Activated CD4-positive, alpha-beta memory T cell treated with anti-CD3 and anti-CD28 coated beads for 36 hours (primary cell): ENCODE results near the gene C1orf74. TPM values are rescaled to one million over a fixed set of nuclear protein-coding genes. Genes with fewer than 3 reads are reported as not detected.

Source experiments
- CTCF ChIA-PET: fragments of 350-600 bp; sonication (Branson Sonifier 250); formaldehyde crosslinking; loops from one replicate; lab custom pipeline; 2021; ENCODE audit warnings: antibody characterized with exemption, inconsistent platforms; lab: Charles Lee
- POLR2A ChIA-PET: fragments of 350-600 bp; sonication (Branson Sonifier 250); formaldehyde crosslinking; loops from one replicate; lab custom pipeline; 2021; ENCODE audit warnings: antibody characterized with exemption; lab: Charles Lee
- DNase-seq: peaks from one replicate; pipeline ENCODE4 v3.0.0-alpha.2; 2020
- H3K27ac Mint-ChIP-seq: one replicate; pipeline ENCODE4 v1.8.0; 2021; ENCODE audit warnings: mixed read lengths
- H3K27me3 Mint-ChIP-seq: one replicate; pipeline ENCODE4 v1.8.0; 2021; ENCODE audit warnings: mixed read lengths
- H3K36me3 Mint-ChIP-seq: one replicate; pipeline ENCODE4 v1.8.0; 2021; ENCODE audit warnings: mixed read lengths
- H3K4me1 Mint-ChIP-seq: one replicate; pipeline ENCODE4 v1.8.0; 2021; ENCODE audit warnings: low read depth, mixed read lengths
- H3K4me3 Mint-ChIP-seq: one replicate; pipeline ENCODE4 v1.8.0; 2021; ENCODE audit warnings: mild to moderate bottlenecking, mixed read lengths
- H3K9me3 Mint-ChIP-seq: one replicate; pipeline ENCODE4 v1.8.0; 2021; ENCODE audit warnings: mixed read lengths
- intact Hi-C: fragments of 100-400 bp; cut with micrococcal nuclease; formaldehyde crosslinking; loops from one replicate; pipeline ENCODE4 v1.15.1; 2023
- total RNA-seq, 2 experiments: library from RNA; stranded (reverse); gene quantifications; one replicate each; pipeline ENCODE4 v1.2.3, GENCODE V29; 2021

C1orf74 gene
- total RNA-seq, 2 experiments from 2014 or later, result 3.5 to 3.9 TPM

GRCh38 chr1:209755926-209756614, 28.3 kb downstream of the C1orf74 start, which contains the start of gene TRAF3IP3:
Gene TRAF3IP3 (plus strand): TSS chr1:209756053. CDS start chr1:209760040, 3,987 bp downstream.
- peak; percentile 90 for DNase-seq
- H3K9me3 Mint-ChIP-seq, result no peaks in the 10 kb centered on the region
- intact Hi-C loops, result loop anchor here (1.0 to 2.0 kb wide), 3 partner anchors 12 to 585 kb away; partner anchors contain the start of gene C1orf74
- ChIA-PET POLR2A (interaction anchor here (0.6 to 10.2 kb wide), 13 partner anchors 8 to 187 kb away, joined by 3 to 184 read pairs (median 6); partner anchors contain the start of genes C1orf74 and UTP25), CTCF (interaction anchor here (0.6 to 10.2 kb wide), 13 partner anchors 8 to 553 kb away, joined by 3 to 98 read pairs (median 4); partner anchors contain the start of gene C1orf74)
- H3K27me3 Mint-ChIP-seq, result no peaks in the 10 kb centered on the region
- H3K36me3 Mint-ChIP-seq, result peaks cover 49% of the 10 kb centered on the region
- H3K4me1 Mint-ChIP-seq, result peaks cover 77% of the 10 kb centered on the region
- H3K4me3 Mint-ChIP-seq, result peak within 1 kb of the TSS; percentile 94
- H3K27ac Mint-ChIP-seq, result peak within 1 kb of the TSS; percentile 99

- peak overlapping the region; percentile 99 for H3K27ac Mint-ChIP-seq
- H3K36me3 Mint-ChIP-seq, result peaks cover 42% of the 10 kb centered on the region
- H3K9me3 Mint-ChIP-seq, result no peaks in the 10 kb centered on the region
- intact Hi-C loops, result no loop called here
- POLR2A ChIA-PET, result interaction anchor here (0.6 to 10.2 kb wide), 11 partner anchors 9 to 186 kb away, joined by 3 to 184 read pairs (median 6); partner anchors contain the start of gene UTP25
- CTCF ChIA-PET, result interaction anchor here (1.0 to 10.2 kb wide), 7 partner anchors 13 to 552 kb away, joined by 3 to 98 read pairs (median 4); partner anchors contain the start of gene C1orf74
- no peaks in the 10 kb centered on the region for H3K27me3 Mint-ChIP-seq
- DNase-seq, result no peak
- H3K4me3 Mint-ChIP-seq, result peak overlapping the region; percentile 94
- H3K4me1 Mint-ChIP-seq, result peaks cover 76% of the 10 kb centered on the region
Observed at GRCh38 chr1:209755256-209755655, 29.1 kb downstream of the C1orf74 start.

DNA sequence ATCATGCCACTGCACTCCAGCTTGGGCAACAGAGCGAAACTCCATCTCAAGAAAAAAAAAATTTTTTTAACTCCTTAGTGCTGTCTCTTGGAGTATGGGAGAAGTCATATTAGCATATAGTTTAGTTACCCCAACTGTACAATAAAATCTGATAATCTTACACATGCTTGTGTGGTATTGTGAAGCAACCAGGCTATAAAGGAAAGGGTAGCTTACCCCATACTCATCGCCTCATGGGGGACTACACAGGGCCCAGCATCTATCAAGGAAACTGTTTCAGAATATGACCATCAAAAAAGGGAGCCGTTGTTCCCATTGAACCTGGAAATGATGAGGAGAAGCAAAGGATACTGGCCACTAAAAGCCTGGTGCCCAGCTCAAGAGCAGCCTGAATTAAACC, 31.5 kb downstream of the C1orf74 start:
- H3K36me3 Mint-ChIP-seq, result peaks cover 18% of the 10 kb centered on the region
- ChIA-PET CTCF (interaction anchor here (0.7 to 10.2 kb wide), 2 partner anchors 15 to 59 kb away, joined by 3 to 98 read pairs; no protein-coding TSS in a partner anchor), POLR2A (interaction anchor here (0.9 to 10.2 kb wide), 7 partner anchors 15 to 78 kb away, joined by 3 to 184 read pairs (median 3); partner anchors contain the start of genes C1orf74 and G0S2)
- H3K9me3 Mint-ChIP-seq, result no peaks in the 10 kb centered on the region
- no peak for DNase-seq
- no peaks in the 10 kb centered on the region for H3K27me3 Mint-ChIP-seq
- peaks cover 70% of the 10 kb centered on the region for H3K4me1 Mint-ChIP-seq
- peak overlapping the region; percentile 62 for H3K4me3 Mint-ChIP-seq
- intact Hi-C loops, result loop anchor here (1.0 to 5.0 kb wide), 4 partner anchors 29 to 579 kb away; partner anchors contain the start of genes C1orf74 and UTP25
- H3K27ac Mint-ChIP-seq, result peak overlapping the region; percentile 96

DNA sequence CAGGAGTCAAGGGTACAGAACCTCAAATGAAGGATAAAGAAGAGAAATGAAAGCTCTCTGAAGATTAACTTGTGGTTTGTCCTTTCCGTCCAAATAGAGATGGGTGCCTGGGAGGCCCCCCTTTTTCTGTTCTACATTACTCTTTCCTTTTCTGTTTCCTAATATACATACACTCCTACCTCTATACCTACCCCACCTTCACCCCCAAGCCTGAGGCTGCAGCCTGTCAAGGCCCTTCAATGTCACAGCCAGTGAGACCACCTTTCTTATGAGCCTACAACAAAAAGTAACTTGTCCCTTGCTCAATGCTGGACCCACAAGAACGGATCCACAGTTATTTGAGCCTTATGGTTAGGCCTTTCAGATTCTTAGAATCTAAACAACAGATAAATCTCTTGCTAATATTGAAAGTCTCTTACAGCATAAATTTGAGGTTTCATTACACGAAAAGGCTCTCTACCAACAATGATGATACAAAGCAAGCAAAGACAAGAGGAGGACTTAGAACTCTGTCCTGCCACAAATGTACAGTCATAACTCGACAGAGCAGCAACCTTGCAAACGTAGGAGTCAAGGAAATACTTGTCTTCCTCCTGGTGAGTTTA, 32.6 kb downstream of the C1orf74 start:
- CTCF ChIA-PET, result interaction anchor here (0.9 to 10.2 kb wide), 7 partner anchors 16 to 185 kb away, joined by 3 to 98 read pairs (median 5); partner anchors contain the start of gene UTP25
- peaks cover 8% of the 10 kb centered on the region for H3K36me3 Mint-ChIP-seq
- POLR2A ChIA-PET, result interaction anchor here (0.9 to 10.2 kb wide), 16 partner anchors 10 to 622 kb away, joined by 3 to 184 read pairs (median 4); partner anchors contain the start of genes G0S2 and HSD11B1
- intact Hi-C loops, result loop anchor here (1.0 to 5.0 kb wide), 4 partner anchors 27 to 581 kb away; partner anchors contain the start of genes C1orf74 and UTP25
- H3K4me3 Mint-ChIP-seq, result peak overlapping the region; percentile 62
- peaks cover 81% of the 10 kb centered on the region for H3K4me1 Mint-ChIP-seq
- peak overlapping the region; percentile 96 for H3K27ac Mint-ChIP-seq
- H3K9me3 Mint-ChIP-seq, result no peaks in the 10 kb centered on the region
- DNase-seq, result peak; percentile 71
- no peaks in the 10 kb centered on the region for H3K27me3 Mint-ChIP-seq

GRCh38 chr1:209749670-209750323, 34.6 kb downstream of the C1orf74 start:
- Mint-ChIP-seq H3K36me3 (no peaks in the 10 kb centered on the region), H3K4me3 (peak overlapping the region; percentile 23), H3K27me3 (no peaks in the 10 kb centered on the region), H3K27ac (peak overlapping the region; percentile 90), H3K9me3 (no peaks in the 10 kb centered on the region), H3K4me1 (peaks cover 84% of the 10 kb centered on the region)
- ChIA-PET POLR2A (interaction anchor here (1.2 to 6.3 kb wide), 4 partner anchors 14 to 33 kb away, joined by 3 to 35 read pairs (median 14); no protein-coding TSS in a partner anchor), CTCF (interaction anchor here (0.9 to 5.3 kb wide), 18 partner anchors 14 to 183 kb away, joined by 3 to 62 read pairs (median 16); partner anchors contain the start of genes C1orf74 and G0S2)
- intact Hi-C loops, result loop anchor here (1.0 to 5.0 kb wide), 2 partner anchors 76 to 583 kb away; no protein-coding TSS in a partner anchor
- no peak for DNase-seq

DNA sequence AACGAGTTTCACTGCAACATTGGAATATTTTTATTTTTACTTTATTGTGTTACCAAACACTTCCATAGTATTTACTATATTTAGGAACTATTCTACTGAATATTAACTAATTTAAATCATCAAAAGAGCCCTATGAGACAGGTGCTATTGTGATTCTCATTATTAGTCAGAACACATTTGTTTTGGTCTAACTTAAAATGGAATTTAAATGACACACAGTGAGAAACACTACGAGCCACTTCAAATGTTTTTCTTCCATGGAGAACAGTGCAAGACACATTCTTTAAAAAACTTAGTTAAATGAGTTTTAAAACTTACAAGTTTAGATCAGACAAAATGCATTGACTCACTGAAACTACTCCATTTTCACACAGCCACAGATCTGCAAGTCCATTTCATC, 35.2 kb downstream of the C1orf74 start:
- Mint-ChIP-seq H3K4me1 (peaks cover 82% of the 10 kb centered on the region), H3K9me3 (no peaks in the 10 kb centered on the region), H3K4me3 (peak overlapping the region; percentile 23), H3K27ac (peak overlapping the region; percentile 90), H3K36me3 (no peaks in the 10 kb centered on the region), H3K27me3 (no peaks in the 10 kb centered on the region)
- POLR2A ChIA-PET, result interaction anchor here (1.2 to 6.3 kb wide), 5 partner anchors 14 to 76 kb away, joined by 3 to 35 read pairs (median 3); no protein-coding TSS in a partner anchor
- CTCF ChIA-PET, result interaction anchor here (0.8 to 5.3 kb wide), 32 partner anchors 8 to 182 kb away, joined by 3 to 62 read pairs (median 9); partner anchors contain the start of genes C1orf74 and TRAF3IP3
- no peak for DNase-seq
- intact Hi-C loops, result loop anchor here (1.0 kb wide), 1 partner anchor 76 kb away; no protein-coding TSS in a partner anchor

- ChIA-PET POLR2A (interaction anchor here (0.6 to 6.3 kb wide), 6 partner anchors 8 to 75 kb away, joined by 3 to 35 read pairs (median 4); no protein-coding TSS in a partner anchor), CTCF (interaction anchor here (0.7 to 5.3 kb wide), 47 partner anchors 9 to 182 kb away, joined by 3 to 62 read pairs (median 5); partner anchors contain the start of genes C1orf74, HSD11B1, LAMB3 and TRAF3IP3)
- intact Hi-C loops, result loop anchor here (1.0 kb wide), 1 partner anchor 75 kb away; no protein-coding TSS in a partner anchor
- Mint-ChIP-seq H3K4me3 (no peak overlapping the region), H3K27me3 (no peaks in the 10 kb centered on the region), H3K27ac (peak overlapping the region; percentile 87), H3K36me3 (no peaks in the 10 kb centered on the region), H3K4me1 (peaks cover 78% of the 10 kb centered on the region), H3K9me3 (no peaks in the 10 kb centered on the region)
- no peak for DNase-seq
Observed at GRCh38 chr1:209748620-209749019, 35.7 kb downstream of the C1orf74 start.

DNA sequence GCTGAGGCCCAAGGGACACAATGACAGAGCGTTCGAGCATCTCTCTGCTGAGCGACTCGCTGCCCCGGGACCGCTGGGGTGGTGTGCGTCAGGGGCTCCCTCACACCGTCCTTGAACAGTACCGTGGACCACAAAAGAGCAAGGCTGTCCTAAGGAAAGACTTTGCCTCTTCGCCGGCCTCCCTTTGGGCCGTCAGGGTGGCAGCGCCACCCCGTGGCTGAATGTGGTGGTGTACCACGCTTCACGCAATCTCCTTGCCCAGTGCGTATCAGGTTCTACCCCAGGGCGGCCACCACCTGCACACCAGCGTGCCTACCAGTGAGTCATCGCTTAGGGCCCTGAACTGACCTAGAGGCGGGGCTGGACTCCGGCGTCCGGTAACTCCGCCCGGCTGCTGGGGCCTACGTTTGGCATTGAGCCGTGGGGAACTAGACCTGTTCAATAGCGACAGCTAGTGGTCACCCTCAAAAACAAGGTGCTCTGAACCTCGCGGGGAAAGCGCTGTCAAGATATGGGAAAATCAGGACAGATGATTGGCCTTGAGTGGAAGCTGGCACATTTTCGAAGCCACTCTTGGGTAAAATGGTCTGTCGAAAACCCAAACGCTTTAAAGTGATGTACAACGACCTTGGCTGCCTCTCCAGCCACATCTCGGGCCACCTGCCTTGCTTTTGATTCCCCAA, 36.6 kb downstream of the C1orf74 start:
- ChIA-PET POLR2A (interaction anchor here (0.6 to 6.3 kb wide), 5 partner anchors 9 to 74 kb away, joined by 3 to 35 read pairs (median 5); partner anchors contain the start of gene HSD11B1), CTCF (interaction anchor here (0.6 to 5.3 kb wide), 48 partner anchors 10 to 181 kb away, joined by 3 to 62 read pairs (median 5); partner anchors contain the start of genes C1orf74, HSD11B1, LAMB3 and TRAF3IP3)
- DNase-seq, result peak; percentile 96
- Mint-ChIP-seq H3K4me3 (peak overlapping the region; percentile 62), H3K36me3 (no peaks in the 10 kb centered on the region), H3K9me3 (no peaks in the 10 kb centered on the region), H3K4me1 (peaks cover 79% of the 10 kb centered on the region), H3K27ac (peak overlapping the region; percentile 87), H3K27me3 (no peaks in the 10 kb centered on the region)
- intact Hi-C loops, result loop anchor here (1.0 to 2.0 kb wide), 9 partner anchors 11 to 178 kb away; no protein-coding TSS in a partner anchor

- Mint-ChIP-seq H3K4me3 (peak overlapping the region; percentile 37), H3K36me3 (no peaks in the 10 kb centered on the region), H3K4me1 (peaks cover 79% of the 10 kb centered on the region), H3K27me3 (no peaks in the 10 kb centered on the region), H3K27ac (peak overlapping the region; percentile 87), H3K9me3 (no peaks in the 10 kb centered on the region)
- POLR2A ChIA-PET, result interaction anchor here (0.6 to 6.3 kb wide), 3 partner anchors 9 to 72 kb away, joined by 3 to 35 read pairs (median 5); partner anchors contain the start of gene TRAF3IP3
- DNase-seq, result no peak
- intact Hi-C loops, result loop anchor here (1.0 to 2.0 kb wide), 9 partner anchors 10 to 177 kb away; no protein-coding TSS in a partner anchor
- CTCF ChIA-PET, result interaction anchor here (0.7 to 3.6 kb wide), 13 partner anchors 10 to 179 kb away, joined by 3 to 30 read pairs (median 4); partner anchors contain the start of gene C1orf74
Observed at GRCh38 chr1:209746451-209747165, 37.8 kb downstream of the C1orf74 start.
